Endothelial cell (in vitro differentiated cells): Measurements from ENCODE around the gene SASH1. TPM values are rescaled to one million over a fixed set of nuclear protein-coding genes. Genes with fewer than 3 reads are reported as not detected.

Experiments
- DNase-seq: peaks from one replicate; pipeline ENCODE4 v3.0.0; 2021; ENCODE audit warnings: low spot score
- H3K27ac Mint-ChIP-seq: one replicate; pipeline ENCODE4 v1.8.0; 2021; ENCODE audit warnings: mixed read lengths, inconsistent platforms; ENCODE audit not compliant: unreplicated experiment
- H3K27me3 Mint-ChIP-seq: one replicate; pipeline ENCODE4 v1.8.0; 2021; ENCODE audit warnings: mild to moderate bottlenecking, moderate library complexity, mixed read lengths, inconsistent platforms; ENCODE audit not compliant: unreplicated experiment
- H3K36me3 Mint-ChIP-seq: one replicate; pipeline ENCODE4 v1.8.0; 2021; ENCODE audit warnings: mild to moderate bottlenecking, low read depth, mixed read lengths, inconsistent platforms; ENCODE audit not compliant: unreplicated experiment
- H3K4me1 Mint-ChIP-seq: one replicate; pipeline ENCODE4 v1.8.0; 2021; ENCODE audit warnings: mild to moderate bottlenecking, mixed read lengths, inconsistent platforms; ENCODE audit not compliant: unreplicated experiment
- H3K4me3 Mint-ChIP-seq: one replicate; pipeline ENCODE4 v1.8.0; 2021; ENCODE audit warnings: mild to moderate bottlenecking, mixed read lengths, inconsistent platforms; ENCODE audit not compliant: unreplicated experiment
- H3K9me3 Mint-ChIP-seq: one replicate; pipeline ENCODE4 v1.8.0; 2021; ENCODE audit warnings: mixed read lengths, inconsistent platforms; ENCODE audit not compliant: unreplicated experiment
- total RNA-seq: library from RNA; stranded (reverse); fragmentation: NEBNext Ultra II Directional; extraction: Animal tissue kit (Norgen Biotek cat#: 25700); gene quantifications from one replicate; pipeline ENCODE4 v1.2.1, GENCODE V29; 2021; ENCODE audit not compliant: unreplicated experiment
- TF ChIP-seq, protein P1 (sequence below): fragments of 200-600 bp; sonication (generic); IDR thresholded peaks from one replicate; pipeline ENCODE4 v1.5.0; 2021; ENCODE audit warnings: antibody characterized with exemption; ENCODE audit not compliant: unreplicated experiment

SASH1 gene
- total RNA-seq, 1 donor from 2014 or later: 138 TPM

DNA sequence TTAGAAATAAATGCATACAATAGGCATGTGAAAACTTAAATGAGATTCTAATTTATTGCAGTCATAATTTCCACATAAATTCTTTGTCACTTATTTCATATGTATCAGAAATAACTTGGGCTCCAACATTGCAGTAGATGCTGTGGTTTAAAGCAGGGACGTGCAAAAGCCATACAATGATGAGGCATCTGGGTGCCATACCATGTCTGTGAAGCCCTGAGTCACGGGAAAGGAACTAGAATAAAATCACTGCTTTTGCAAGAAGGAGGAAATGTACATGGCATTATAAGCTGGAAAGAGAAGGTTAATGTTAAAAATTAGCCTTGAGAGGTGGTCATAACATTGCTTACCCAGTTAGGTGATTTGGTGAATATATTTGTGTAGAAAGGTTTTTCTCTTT lies 180.4 kb downstream of the SASH1 start:
- TF ChIP-seq, protein P1, sequence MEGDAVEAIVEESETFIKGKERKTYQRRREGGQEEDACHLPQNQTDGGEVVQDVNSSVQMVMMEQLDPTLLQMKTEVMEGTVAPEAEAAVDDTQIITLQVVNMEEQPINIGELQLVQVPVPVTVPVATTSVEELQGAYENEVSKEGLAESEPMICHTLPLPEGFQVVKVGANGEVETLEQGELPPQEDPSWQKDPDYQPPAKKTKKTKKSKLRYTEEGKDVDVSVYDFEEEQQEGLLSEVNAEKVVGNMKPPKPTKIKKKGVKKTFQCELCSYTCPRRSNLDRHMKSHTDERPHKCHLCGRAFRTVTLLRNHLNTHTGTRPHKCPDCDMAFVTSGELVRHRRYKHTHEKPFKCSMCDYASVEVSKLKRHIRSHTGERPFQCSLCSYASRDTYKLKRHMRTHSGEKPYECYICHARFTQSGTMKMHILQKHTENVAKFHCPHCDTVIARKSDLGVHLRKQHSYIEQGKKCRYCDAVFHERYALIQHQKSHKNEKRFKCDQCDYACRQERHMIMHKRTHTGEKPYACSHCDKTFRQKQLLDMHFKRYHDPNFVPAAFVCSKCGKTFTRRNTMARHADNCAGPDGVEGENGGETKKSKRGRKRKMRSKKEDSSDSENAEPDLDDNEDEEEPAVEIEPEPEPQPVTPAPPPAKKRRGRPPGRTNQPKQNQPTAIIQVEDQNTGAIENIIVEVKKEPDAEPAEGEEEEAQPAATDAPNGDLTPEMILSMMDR: no peak
- no peaks in the 10 kb centered on the region for H3K9me3 Mint-ChIP-seq
- H3K36me3 Mint-ChIP-seq: peaks cover 64% of the 10 kb centered on the region
- H3K4me3 Mint-ChIP-seq: no peak overlapping the region
- DNase-seq: no peak
- peaks cover 15% of the 10 kb centered on the region for H3K27me3 Mint-ChIP-seq
- no peak overlapping the region for H3K27ac Mint-ChIP-seq
- peaks cover 12% of the 10 kb centered on the region for H3K4me1 Mint-ChIP-seq

DNA sequence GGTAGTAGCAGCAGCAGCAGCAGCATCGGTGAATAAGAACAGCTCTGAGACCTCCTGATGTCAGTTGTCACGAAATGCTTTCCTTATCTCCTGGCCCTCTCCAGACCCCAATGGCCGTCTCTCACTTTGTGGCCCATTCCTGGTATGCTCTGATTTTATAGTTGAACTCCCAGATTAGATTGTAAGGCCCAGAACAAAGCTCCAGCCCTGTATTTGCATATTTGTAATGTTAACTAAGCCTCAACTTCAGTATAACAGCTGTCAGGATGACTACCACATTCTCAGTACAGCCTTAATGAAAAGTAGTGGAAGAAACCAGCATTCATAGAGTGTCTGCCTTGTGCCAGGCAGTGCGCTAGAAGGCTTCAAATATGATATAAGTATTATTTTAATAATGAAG lies 180.9 kb downstream of the SASH1 start:
- TF ChIP-seq, protein P1: no peak
- peaks cover 15% of the 10 kb centered on the region for H3K27me3 Mint-ChIP-seq
- DNase-seq: no peak
- no peak overlapping the region for H3K27ac Mint-ChIP-seq
- no peaks in the 10 kb centered on the region for H3K9me3 Mint-ChIP-seq
- peak overlapping the region; percentile 68 for H3K4me3 Mint-ChIP-seq
- peaks cover 12% of the 10 kb centered on the region for H3K4me1 Mint-ChIP-seq
- H3K36me3 Mint-ChIP-seq: peaks cover 69% of the 10 kb centered on the region

DNA sequence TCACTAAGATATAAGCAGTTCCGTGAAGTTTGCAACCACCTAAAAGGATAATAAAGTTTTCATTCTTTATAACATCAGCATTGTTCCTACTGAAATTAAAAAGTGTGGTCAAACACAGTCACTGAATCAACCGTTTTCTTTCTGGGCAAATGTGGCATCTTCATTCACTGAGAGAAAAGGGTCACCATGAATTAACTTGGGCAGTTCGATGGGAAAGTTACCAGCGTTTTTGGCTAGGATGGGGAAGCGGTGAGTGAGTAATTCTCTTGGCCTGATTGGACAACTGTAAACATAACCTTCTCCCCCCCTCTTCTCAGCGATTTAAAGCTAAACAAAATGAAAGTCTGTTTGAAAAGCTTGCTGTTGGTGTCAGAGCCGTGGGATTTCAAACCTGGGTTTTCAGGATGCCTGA lies 181.8 kb downstream of the SASH1 start:
- peaks cover 69% of the 10 kb centered on the region for H3K36me3 Mint-ChIP-seq
- peaks cover 14% of the 10 kb centered on the region for H3K4me1 Mint-ChIP-seq
- TF ChIP-seq, protein P1: no peak
- DNase-seq: no peak
- no peaks in the 10 kb centered on the region for H3K9me3 Mint-ChIP-seq
- no peak overlapping the region for H3K4me3 Mint-ChIP-seq
- no peak overlapping the region for H3K27ac Mint-ChIP-seq
- H3K27me3 Mint-ChIP-seq: peaks cover 12% of the 10 kb centered on the region

DNA sequence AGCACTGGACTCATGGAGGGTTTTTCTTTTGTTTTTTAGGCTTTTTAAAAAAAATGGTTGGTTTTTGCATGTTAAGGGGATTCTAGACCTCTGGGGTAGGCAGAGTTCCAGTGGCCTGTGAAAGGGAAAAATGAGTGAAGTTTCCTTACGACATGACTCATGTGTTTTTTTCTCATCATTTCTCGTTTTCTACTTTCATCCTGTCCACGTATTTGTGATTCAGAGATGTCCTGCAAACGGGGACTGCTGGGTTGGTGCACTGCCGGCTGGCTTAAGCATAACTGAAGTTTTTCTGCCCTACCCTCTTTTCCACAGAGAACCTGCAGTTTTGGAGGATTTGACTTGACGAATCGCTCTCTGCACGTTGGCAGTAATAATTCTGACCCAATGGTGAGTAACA lies 182.3 kb downstream of the SASH1 start:
- peaks cover 14% of the 10 kb centered on the region for H3K4me1 Mint-ChIP-seq
- peaks cover 12% of the 10 kb centered on the region for H3K27me3 Mint-ChIP-seq
- TF ChIP-seq, protein P1: no peak
- H3K4me3 Mint-ChIP-seq: no peak overlapping the region
- no peak for DNase-seq
- peaks cover 69% of the 10 kb centered on the region for H3K36me3 Mint-ChIP-seq
- H3K27ac Mint-ChIP-seq: no peak overlapping the region
- H3K9me3 Mint-ChIP-seq: no peaks in the 10 kb centered on the region

DNA sequence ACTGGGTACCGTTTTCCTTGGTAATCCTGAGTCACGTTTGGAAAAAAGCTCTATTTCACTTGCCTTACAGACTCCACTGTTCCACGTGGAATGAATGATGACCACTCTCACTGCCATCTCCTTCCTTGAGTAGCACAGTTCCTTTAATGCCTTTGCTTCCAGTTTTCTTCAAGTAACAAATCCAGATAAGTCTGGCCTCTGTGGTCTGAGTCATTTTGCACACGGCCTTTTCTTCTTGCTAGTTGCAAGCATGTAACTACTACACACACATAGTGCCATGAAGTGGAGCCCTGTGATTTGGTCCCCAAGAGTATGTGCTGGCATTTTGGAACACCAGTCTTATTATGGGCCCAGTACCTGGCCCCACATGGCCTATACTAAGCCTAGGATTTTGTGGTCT lies 182.8 kb downstream of the SASH1 start:
- no peak overlapping the region for H3K4me3 Mint-ChIP-seq

More for the DNA sequence above, 182.8 kb downstream of the SASH1 start:
- Mint-ChIP-seq H3K4me1 (peaks cover 15% of the 10 kb centered on the region), H3K27ac (no peak overlapping the region), H3K27me3 (peaks cover 10% of the 10 kb centered on the region), H3K36me3 (peaks cover 67% of the 10 kb centered on the region), H3K9me3 (no peaks in the 10 kb centered on the region)
- TF ChIP-seq, protein P1: no peak
- DNase-seq: no peak
